Measurements from ENCODE around the gene PCNX3. TPM values are rescaled to one million over a fixed set of nuclear protein-coding genes. Genes with fewer than 3 reads are reported as not detected.

Gene PCNX3
- polyA plus RNA-seq, 1 donor from 2014 or later: 7.8 TPM

GRCh38 chr11:65576232-65576866 lies 39.2 kb upstream of the PCNX3 start:
- Histone ChIP-seq H3K36me3 (ENCODE audit: insufficient read depth, low read length) (no peaks in the 10 kb centered on the region), H3K9me2 (ENCODE audit: insufficient read depth, low read length) (no peaks in the 10 kb centered on the region), H4K20me1 (ENCODE audit: insufficient read depth) (peaks cover 15% of the 10 kb centered on the region), H3K79me2 (replicated peaks; ENCODE audit: insufficient read depth, low read length) (peaks cover 31% of the 10 kb centered on the region), H3F3A (ENCODE audit: insufficient read depth, low read length, poor library complexity, severe bottlenecking) (no peaks in the 10 kb centered on the region), H2AFZ (ENCODE audit: low read depth, low read length) (no peak overlapping the region), H3K27me3 (ENCODE audit: insufficient read depth, low read depth, low read length) (peaks cover 7% of the 10 kb centered on the region), H3K9ac (ENCODE audit: low read length) (no peak overlapping the region), H3K4me3 (ENCODE audit: low read length) (no peak overlapping the region), H3K27ac (ENCODE audit: low read length) (no peak overlapping the region), H3K9me3 (ENCODE audit: low read length) (no peaks in the 10 kb centered on the region), H3K4me2 (ENCODE audit: low read length) (no peak overlapping the region)
- TF ChIP-seq CTCF (IDR thresholded peaks at IDR 0.05; ENCODE audit: poor library complexity, severe bottlenecking): no peak
- TF ChIP-seq EZH2 (IDR thresholded peaks at IDR 0.05; ENCODE audit: borderline replicate concordance, insufficient read depth, low read length, poor library complexity, severe bottlenecking): no peak
- TF ChIP-seq RAD21 (conservative IDR thresholded peaks at IDR 0.05): no peak
- no peak for TF ChIP-seq REST (IDR thresholded peaks at IDR 0.05; ENCODE audit: borderline replicate concordance)
- TF ChIP-seq EP300 (conservative IDR thresholded peaks at IDR 0.05; ENCODE audit: poor library complexity, severe bottlenecking): no peak
- no peak for TF ChIP-seq TAF1 (IDR thresholded peaks at IDR 0.05; ENCODE audit: low read depth)
- no peak for TF ChIP-seq POLR2AphosphoS5 (IDR thresholded peaks at IDR 0.05)
- no peak for TF ChIP-seq SMC3 (conservative IDR thresholded peaks at IDR 0.05; ENCODE audit: poor library complexity)
- TF ChIP-seq MXI1 (conservative IDR thresholded peaks at IDR 0.05; ENCODE audit: poor library complexity, severe bottlenecking): no peak

- H3K36me3 ChIP-seq (ENCODE audit: insufficient read depth, low read length): no peaks in the 10 kb centered on the region
- H3F3A ChIP-seq (ENCODE audit: insufficient read depth, low read length, poor library complexity, severe bottlenecking): no peaks in the 10 kb centered on the region
- H3K79me2 ChIP-seq (replicated peaks; ENCODE audit: insufficient read depth, low read length): peaks cover 23% of the 10 kb centered on the region
- H4K20me1 ChIP-seq (ENCODE audit: insufficient read depth): peaks cover 15% of the 10 kb centered on the region
- no peaks in the 10 kb centered on the region for H3K9me3 ChIP-seq (ENCODE audit: low read length)
- H3K27me3 ChIP-seq (ENCODE audit: insufficient read depth, low read depth, low read length): peaks cover 7% of the 10 kb centered on the region
- no peak overlapping the region for H3K9ac ChIP-seq (ENCODE audit: low read length)
- no peak overlapping the region for H3K4me3 ChIP-seq (ENCODE audit: low read length)
- H2AFZ ChIP-seq (ENCODE audit: low read depth, low read length): no peak overlapping the region
- no peaks in the 10 kb centered on the region for H3K9me2 ChIP-seq (ENCODE audit: insufficient read depth, low read length)
- TF ChIP-seq CTCF (IDR thresholded peaks at IDR 0.05; ENCODE audit: poor library complexity, severe bottlenecking) (no peak), POLR2AphosphoS5 (IDR thresholded peaks at IDR 0.05) (peak; percentile 6), EP300 (conservative IDR thresholded peaks at IDR 0.05; ENCODE audit: poor library complexity, severe bottlenecking) (no peak), RAD21 (conservative IDR thresholded peaks at IDR 0.05) (no peak)
- no peak overlapping the region for H3K27ac ChIP-seq (ENCODE audit: low read length)
- H3K4me2 ChIP-seq (ENCODE audit: low read length): no peak overlapping the region
Measured at GRCh38 chr11:65576867-65577755, 38.5 kb upstream of the PCNX3 start.
